ENCODE measurements around the gene PLXNA2.

Gene PLXNA2

DNA sequence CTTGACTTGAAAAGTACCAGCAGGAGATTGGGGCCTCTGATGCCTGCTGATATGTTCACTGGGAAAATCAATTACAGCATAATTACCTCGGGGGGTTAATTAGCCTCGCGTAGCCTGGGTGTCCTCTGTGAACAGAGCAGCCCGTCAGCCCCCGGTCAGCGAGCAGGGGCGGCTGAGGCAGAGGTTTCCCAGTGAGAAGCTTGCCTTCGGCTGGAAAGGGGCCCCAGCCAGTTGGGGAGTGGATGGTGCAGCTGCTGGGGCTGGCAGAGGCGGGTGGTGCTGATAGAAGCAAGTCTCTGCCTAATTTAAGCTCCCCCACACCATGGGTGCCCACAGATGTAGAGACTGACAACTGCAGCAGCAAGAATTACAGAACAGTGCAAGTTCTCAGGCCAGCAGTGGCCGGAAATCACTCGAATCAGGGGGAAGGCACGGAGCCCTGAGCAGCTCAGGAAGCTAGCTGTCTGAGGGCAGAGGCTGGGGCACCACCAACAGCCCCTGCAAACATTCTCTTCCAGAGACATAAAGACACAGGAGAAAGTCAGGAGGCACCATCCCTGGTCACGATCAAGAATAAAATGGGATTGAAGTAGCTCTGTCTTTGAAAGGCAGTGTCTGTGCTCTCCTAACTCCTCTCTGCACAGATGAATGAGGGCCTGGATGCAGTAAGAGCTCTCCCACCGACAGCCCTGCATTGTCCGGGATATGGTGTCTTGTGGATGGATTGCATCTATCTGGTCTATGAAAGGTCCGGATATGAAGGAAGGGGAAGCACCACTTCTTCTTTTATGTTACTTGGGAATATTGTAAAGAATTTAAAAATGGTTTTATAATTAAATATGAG, 166.7 kb downstream of the PLXNA2 start:
- DNase-seq (ENCODE audit: low read depth, low spot score), result no peak

DNA sequence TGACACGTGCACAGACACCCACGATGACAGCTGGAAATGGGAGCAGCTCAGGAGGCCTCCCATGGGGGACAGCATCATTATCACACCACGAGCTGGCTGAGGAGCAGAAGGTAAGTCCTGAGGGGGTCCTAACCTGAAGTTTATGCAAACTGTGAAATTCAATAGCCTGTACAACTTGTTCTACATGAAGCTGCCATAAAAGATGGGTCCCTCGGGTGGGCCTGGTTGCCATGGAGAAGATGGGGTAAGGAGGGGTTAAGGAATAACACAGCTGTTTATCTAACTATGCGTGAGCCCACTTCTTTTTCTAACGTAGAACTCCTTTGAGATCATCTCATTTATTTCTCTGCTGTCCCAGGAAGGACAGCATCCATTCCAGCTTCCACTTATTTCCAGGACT, 169.8 kb downstream of the PLXNA2 start:
- no peak for DNase-seq (ENCODE audit: low read depth, low spot score)

DNA sequence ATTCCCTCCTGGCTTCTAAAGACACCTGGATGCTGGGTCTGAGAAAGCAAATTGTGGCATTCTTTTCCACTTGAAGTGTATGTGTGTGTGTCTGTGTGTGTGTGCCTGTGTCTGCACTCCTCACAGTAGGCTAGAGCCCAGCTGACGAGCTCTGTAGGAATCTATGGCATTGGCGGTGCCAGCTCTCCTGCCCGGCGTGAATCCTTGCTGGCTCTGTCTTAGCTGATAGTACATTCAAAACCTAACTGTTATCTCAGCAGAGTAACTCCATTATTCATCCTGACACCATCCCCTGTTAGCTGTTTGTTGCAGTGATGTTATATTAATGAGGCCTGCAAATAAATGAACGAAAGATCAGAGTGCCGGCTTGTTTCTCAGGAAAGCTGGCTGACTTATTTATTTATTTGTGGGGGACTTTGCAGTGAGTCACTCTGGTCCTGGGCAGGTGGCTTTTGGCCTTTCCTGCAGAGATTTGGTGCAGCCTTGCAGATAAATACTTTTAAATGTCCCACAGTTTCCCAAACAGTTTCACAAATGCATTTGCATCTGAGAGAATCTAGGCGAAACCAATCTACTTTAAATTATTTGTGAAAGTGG, 172.7 kb downstream of the PLXNA2 start:
- DNase-seq (ENCODE audit: low read depth, low spot score), result no peak

DNA sequence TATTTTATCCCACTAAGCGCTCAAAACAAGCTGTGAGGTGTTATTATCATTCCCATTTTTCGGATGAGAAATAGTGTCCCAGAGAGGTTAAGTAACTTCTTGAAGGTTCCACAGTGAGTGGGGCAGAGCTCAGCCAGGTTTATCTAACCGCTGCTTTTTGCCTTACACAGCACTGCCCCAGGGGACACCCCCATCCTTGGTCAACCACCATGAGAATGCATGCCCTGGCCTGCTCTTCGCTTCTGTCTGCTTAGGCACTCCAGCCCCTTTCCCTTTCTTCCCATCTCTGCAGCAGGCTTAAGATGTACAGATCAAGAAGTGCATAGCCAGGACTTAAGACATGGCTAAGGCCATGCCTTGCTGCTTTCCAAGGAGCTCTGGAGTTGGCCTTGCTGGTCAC, 174.3 kb downstream of the PLXNA2 start:
- DNase-seq (ENCODE audit: low read depth, low spot score), result no peak

DNA sequence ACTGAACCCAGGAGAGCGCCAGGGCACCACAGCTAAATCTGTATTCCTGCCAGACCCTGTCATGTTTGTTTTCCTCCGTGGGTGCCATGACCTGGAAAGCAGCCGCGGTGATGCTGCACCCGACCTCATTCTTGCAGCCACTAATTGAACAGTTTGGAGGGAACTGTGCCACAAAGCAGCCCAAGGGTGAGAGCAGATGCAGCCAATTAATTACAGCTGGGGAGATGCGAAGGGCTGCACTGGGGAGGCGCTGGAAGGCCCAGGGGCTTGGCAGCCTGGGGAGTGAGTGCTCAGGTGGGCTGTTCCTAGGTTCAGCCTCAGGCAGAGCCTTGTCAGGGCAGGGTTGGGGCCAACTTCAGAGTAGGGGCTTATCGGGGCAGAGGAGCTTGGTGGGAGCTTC, 174.9 kb downstream of the PLXNA2 start:
- DNase-seq (ENCODE audit: low read depth, low spot score), result no peak

DNA sequence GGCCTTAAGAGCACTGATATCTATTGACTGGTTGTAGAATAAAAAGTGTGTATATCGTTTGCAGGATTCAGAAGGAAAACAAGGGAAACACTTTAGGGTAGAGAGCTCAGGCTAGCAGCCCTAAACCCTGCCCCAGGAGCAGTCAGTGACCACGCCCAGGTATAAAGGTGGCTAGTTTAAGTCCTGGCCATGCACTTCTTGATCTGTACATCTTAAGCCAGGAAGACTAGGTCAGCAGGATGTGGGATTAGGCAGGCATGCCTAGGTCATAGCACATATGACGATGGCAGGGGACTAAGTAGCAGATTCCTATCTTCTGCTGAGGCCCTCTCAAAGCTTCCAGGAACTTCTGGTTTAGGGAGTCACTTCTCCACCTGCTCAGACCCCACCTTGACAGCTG, 175.3 kb downstream of the PLXNA2 start:
- no peak for DNase-seq (ENCODE audit: low read depth, low spot score)

DNA sequence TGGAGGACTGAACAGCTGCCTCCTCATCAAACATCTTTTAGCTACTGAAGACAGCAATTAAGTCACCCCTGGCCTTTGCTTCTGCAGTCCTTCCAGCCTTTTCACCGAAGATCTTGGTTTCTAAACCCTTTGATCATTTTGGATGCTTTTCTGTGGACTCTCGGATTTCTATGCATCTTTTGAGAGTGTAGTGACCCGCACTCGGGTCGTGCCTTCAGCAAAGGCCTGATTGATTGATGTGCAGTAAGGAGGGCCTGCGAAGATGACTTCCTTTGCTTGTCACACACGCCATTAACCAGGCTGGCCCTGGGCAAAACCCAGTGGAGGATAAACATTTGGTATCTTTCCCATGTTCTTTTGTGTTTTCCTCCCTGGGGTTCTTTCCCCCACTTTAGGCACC, 175.8 kb downstream of the PLXNA2 start:
- no peak for DNase-seq (ENCODE audit: low read depth, low spot score)

DNA sequence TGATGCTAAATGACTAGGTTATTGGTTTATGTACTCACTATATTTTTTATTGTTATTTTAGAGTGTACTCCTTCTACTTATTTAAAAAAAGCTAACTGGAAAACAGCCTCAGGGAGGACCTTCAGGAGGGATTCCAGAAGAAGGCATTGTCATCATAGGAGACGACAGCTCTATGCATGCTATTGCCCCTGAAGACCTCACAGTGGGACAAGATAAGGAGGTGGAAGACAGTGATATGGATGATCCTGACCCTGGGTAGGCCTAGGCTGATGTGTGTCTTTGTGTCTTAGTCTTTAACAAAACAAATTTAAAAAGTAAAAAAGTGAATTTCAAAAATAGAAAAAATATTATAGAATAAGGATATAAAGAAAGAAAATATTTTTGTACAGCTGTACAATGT, 177.6 kb downstream of the PLXNA2 start:
- no peak for DNase-seq (ENCODE audit: low read depth, low spot score)

DNA sequence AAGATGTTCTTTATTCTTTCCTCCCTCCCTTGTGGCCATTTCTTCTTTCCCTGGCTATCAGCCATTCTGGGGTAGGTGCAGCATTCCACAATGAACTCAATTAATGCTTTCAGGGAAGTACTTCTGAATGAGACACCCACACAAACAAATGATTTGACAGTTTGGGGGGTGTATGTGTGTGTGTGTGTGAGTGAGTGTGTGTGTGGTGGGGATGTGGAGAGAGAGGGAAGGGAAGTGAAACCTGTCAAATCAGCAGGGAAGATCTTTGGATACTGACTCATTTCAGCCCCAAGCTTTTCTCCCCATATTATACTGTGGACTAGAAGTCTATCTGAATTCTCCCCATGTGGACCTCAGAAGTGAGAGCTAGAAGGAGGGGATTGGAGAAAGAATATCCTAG, 178.3 kb downstream of the PLXNA2 start:
- no peak for DNase-seq (ENCODE audit: low read depth, low spot score)

DNA sequence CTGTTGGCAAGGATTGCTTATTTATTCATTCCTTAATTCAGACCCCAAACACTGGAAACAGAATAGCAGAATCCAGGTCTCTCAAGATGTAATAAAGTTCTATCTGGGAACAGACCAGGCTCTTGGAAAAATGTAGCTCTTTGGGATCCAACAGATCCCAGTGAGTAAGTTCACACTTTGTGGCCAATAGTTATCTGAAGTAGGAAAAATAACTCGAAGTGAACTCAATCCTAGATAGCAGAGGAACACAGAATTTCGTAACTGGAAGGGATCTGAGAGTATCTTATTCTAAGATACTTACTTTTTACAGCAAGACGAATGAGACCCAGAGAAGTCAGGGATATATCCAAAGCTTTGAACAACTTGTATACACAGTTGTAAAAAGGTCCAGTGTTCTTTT, 182.6 kb downstream of the PLXNA2 start:
- no peak for DNase-seq (ENCODE audit: low read depth, low spot score)

DNA sequence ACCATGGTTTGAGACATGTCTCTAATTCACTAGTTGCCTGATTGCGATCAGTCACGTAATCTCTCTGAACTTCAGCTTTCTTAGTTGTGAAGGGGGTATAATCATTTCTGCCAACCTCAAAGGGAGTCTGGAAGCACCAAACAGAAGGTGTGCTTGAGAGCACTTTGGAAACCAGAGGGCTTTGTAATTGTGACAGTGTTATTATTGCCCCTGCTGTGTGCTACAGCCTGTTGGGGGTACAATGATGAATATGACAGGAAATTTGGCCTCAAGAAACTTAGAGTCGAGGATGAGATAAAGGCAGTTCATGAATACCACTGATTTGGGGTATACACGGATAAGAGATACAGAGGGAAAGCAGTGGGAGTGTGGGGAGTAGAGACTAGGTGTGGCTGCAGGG, 183.1 kb downstream of the PLXNA2 start:
- no peak for DNase-seq (ENCODE audit: low read depth, low spot score)

DNA sequence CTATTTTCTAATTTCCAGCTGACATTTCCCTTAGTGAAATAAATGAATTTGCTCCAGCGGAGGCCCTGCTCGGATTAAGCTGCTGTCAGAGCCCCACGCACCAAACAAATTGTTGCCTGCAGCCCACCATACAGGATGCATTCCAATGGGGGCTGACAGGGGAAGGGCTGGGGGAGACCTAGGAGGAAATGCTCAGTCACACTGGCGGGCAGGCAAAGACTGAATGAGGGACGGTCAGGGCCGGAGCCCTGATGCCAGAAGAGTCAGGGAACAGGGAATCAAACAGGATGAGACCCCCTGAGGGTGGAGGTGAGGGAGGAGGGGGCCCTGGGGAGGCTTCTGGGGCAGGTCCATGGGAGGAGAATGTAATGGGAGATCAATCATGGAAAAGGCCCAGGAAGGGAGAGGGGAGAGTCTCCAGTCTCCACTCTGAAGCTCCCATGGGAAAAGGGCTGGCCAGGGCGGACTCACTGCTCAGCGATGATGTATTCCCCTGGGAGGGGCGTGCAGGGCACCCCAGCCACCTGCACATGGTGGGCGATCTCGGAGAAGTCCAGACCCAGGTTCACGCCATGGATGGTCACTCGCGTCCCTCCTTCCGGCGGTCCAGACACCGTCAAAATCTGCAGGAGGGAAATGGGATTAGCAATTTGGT, 183.8 kb downstream of the PLXNA2 start:
- DNase-seq (ENCODE audit: low read depth, low spot score), result no peak

DNA sequence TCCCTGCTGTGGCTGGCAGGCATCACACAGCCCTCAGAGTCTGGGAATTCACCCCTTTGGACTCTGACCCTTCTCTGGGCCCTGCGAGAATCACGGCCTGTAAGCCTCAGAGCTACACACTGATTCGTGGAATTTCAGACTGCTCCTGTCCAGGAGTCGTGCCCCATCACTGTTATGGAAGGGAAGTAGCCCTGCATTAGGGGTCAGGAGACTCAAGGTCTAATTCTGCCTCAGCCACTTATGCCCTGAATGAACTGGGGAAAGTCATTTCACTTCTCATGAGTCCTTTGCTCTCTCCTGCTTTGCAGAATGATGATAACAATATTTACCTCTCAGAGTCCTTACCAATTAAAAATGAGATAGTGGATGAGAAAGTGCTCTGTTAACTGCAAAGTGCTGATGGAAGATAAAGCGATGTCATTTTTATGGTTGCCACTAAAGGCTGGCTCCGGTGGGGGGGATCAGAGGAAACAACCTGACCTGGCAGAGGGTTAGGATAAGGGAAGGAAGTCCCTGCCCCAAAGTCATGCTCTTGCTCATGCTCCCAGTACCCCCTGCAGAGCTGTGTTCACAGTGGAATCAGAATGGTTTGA, 184.7 kb downstream of the PLXNA2 start:
- DNase-seq (ENCODE audit: low read depth, low spot score), result no peak

DNA sequence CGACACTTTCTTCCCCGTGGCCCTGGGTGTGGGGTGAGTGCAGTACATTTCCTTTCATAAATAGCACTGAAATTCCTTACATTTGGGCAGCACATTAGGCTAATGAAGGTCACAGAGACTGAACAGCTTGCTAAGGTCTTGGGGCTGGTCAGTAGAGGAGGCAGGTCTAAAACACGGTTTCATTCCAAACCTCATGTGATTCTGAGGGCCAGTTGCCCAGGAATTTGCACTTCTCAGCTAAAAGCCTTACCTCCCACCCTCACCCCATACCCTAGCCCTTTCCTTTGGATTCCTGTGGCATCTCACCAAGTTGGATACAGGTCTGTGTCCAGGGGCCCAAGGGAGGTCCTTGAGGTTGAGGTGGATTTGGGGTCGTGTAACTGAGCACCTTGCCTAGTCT, 185.4 kb downstream of the PLXNA2 start:
- DNase-seq (ENCODE audit: low read depth, low spot score), result no peak

DNA sequence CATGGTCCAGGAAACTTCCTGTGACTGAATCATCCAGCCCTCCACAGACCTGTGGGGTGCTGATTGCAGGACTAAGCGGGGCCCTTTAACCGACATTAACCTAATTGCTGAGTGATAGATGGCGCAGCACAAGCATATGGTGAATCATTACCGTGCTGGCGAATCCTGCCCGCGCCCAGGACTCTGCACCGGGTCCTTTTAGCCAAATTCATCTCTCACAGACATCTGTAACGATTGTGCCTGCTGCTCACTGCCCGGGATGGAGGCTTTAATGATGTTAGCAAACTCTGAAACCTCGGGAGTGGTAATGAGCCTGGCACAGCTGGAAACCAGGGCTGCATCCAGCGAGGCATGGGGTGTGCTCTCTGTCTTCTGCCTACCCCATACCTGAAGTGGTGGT, 185.9 kb downstream of the PLXNA2 start:
- DNase-seq (ENCODE audit: low read depth, low spot score), result no peak

DNA sequence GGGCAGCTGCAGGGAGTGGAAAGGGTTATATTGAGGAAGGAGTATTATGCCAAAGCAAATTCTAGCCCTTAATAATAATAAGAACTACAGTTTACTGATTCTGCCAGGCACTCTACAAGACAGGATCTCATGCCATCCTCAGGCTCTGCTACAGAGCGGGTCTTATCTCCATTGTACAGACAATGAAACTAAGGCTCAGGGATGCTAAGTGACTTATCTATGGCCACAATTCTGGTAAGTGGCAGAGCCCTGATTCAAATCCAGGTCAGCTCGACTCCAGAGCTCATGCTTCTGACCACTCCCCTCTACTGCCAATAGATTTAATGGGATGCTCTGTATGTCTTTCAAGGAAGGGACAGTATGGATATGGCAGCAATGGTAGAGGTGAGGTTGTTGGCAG, 187.1 kb downstream of the PLXNA2 start:
- no peak for DNase-seq (ENCODE audit: low read depth, low spot score)

DNA sequence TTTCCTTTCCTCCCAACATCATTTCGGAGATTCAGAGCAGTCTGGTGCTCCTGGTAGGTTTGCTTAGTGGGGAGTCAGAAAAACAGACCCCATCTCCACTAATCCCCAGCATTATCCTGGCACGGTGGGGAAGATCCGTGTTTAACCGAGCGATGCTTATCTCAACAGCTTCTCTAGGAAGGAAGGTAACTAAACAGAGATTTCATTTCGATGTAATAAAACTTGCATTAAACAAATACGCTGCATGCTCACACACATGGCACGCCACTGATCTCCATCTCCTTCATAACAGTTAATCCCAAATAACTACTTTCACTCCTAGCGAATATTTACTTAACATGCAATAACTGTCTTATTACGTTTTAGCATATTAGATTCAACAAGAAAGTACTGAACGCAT, 188.6 kb downstream of the PLXNA2 start:
- no peak for DNase-seq (ENCODE audit: low read depth, low spot score)

DNA sequence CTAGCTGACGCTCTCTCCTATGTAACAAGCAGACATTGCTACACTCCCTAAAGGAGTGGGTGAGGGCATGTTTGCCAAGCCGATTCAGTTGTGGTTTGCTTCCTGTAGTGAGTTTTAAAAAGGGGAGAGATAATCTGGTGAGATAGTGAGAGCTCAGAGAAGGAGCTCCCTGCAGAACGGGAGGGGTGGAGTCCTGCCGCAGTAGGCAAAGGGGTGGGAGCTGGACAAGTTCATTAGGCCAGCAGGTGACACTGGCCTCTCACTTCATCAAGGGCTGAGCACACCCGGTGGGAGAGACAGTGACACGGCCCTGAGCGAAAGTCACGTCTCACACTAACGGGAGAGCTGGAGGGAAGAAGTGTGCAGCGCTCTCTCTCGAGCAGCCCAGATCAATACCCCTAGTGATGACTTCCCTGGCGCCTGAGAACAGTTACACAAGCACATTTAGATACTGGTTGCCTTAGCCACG, 189.2 kb downstream of the PLXNA2 start:
- no peak for DNase-seq (ENCODE audit: low read depth, low spot score)

DNA sequence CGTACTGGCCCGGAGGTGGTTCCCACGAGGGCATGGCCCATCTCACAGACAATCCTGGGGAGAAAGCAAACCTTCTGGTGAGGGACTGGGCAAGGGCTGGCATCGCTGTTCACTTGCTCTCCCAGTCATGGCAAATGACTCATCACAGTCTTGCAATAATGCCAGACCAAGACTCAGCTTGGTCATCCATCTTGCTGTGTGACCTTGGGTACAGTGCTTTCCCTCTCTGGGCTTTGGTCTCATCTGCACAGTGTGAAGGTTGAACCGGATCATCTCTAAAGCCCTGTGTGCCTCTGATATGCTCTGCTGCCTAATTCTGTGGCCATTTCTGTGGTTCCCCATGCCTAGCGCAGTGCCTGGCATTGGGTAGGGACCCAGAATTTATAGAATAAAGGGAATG, 189.7 kb downstream of the PLXNA2 start:
- DNase-seq (ENCODE audit: low read depth, low spot score), result no peak

DNA sequence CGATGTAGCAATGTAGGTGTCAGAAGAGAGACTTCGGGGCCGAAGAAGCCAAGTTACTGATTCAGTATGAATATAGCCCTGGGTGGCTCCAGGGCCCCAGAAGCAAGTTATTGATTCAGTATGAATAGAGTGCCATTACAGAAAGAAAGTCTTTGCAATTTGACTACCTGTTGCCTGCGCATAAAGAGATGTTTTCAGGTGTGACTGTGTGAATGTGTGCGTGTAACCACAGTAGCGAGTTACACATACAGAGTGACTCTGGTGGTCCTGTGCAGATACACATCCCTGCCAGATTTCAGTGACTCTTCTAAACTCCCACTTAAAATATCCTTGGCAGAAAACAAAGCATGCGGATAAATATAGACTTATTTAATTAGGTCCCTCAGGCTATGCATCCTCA, 190.5 kb downstream of the PLXNA2 start:
- DNase-seq (ENCODE audit: low read depth, low spot score), result no peak

DNA sequence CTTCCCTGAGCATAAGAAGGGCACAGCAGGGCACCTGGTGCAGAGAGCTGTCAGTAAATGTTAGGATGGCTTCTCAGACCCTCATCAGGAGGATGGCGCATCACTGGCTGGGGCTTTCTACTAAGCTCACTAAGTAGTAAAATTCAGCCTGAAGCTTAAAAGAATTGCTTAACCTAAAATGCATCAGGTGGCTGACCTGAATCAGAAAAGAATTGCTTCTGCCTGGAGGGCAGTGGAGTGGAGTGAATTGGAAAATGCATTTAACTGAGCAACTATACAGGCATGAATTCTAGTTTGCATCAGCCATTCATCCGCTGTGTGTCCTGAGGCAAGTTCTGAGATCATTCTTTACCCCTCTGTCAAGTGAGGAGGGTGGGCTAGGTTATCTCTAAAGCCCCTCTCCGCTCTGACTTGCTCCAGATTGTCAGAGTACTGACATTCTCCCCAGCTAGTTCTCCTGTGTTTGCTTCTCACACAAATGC, 191.2 kb downstream of the PLXNA2 start:
- no peak for DNase-seq (ENCODE audit: low read depth, low spot score)

DNA sequence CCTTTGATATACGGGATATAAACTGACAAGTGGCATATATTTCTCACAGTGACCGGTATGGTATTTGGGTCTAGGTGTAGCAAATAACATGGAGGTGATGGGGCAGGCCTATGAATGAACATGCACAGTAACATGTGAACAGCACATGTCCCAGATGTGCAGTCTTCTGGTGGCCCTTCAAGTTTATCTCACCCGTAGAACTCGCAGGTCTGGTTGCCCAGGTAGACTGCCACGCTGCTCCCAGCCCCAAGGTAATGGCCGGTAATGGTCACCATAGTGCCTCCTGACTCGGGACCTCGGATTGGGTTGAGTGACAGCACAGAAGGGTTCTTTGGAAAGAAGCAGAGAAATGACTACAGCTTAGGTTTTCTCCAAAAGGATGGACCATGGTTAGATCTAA, 192.0 kb downstream of the PLXNA2 start:
- DNase-seq (ENCODE audit: low read depth, low spot score), result no peak

Measured in smooth muscle cell of the brain vasculature (primary cell).